HUES64 (cell line): ENCODE results near the gene GBF1.

Experiments used
- H3K27ac ChIP-seq: 2 replicates; pipeline ENCODE4 v1.7.0; 2013; ENCODE audit warnings: low read depth, low read length, inconsistent platforms
- H3K27me3 ChIP-seq: 2 replicates; pipeline ENCODE4 v1.6.1; 2013; ENCODE audit warnings: mild to moderate bottlenecking, low read length; ENCODE audit not compliant: insufficient read depth
- H3K36me3 ChIP-seq: 2 replicates; pipeline ENCODE4 v1.6.1; 2013; ENCODE audit warnings: mild to moderate bottlenecking, low read length; ENCODE audit not compliant: insufficient read depth
- H3K4me1 ChIP-seq: 2 replicates; pipeline ENCODE4 v1.6.1; 2013; ENCODE audit warnings: mild to moderate bottlenecking, low read length, moderate library complexity; ENCODE audit not compliant: insufficient read depth
- H3K4me3 ChIP-seq: 2 replicates; pipeline ENCODE4 v1.5.1; 2013; ENCODE audit warnings: mild to moderate bottlenecking, low read length, moderate library complexity
- H3K9ac ChIP-seq: 2 replicates; pipeline ENCODE4 v1.6.1; 2013; ENCODE audit warnings: mild to moderate bottlenecking, low read depth, low read length
- H3K9me3 ChIP-seq: 2 replicates; pipeline ENCODE4 v1.6.1; 2013; ENCODE audit warnings: low read depth, low read length; ENCODE audit not compliant: insufficient read depth
- WGBS: fragments of 150-250, 120-280 bp; methylation state at CpG from one replicate; pipeline ENCODE4 v1.1.7; 2013; ENCODE audit warnings: missing lambda C conversion rate; 5-methylcytosine and 5-hydroxymethylcytosine counted together

The GBF1 gene

DNA sequence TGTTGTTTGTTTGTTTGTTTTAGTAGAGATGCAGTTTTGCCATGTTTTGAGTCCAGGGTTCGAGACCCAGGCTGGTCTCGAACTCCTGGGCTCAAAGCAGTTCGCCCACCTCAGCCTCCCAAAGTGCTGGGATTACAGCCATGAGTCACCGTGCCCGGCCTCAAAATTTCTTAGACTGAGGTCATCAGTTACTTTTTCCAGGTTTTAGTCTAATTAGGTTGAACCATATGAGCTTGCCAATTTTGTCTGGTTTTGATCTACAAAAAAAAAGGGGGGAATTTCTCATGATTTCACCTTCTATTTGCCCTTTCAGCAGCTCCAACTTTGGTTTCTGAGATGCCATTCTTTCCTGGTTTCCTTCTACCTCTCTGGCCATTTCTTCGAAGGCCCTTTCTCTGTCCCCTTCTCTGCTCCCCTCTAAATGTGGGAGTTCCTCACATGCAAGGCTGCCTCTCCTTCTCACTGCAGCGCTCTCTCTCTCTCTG is 181.5 kb downstream of the GBF1 start:
- H3K27ac ChIP-seq = no peak overlapping the region
- H3K9me3 ChIP-seq = no peaks in the 10 kb centered on the region
- H3K36me3 ChIP-seq = peaks cover 17% of the 10 kb centered on the region
- H3K4me1 ChIP-seq = peaks cover 10% of the 10 kb centered on the region
- H3K4me3 ChIP-seq = no peak overlapping the region
- H3K9ac ChIP-seq = no peak overlapping the region
- H3K27me3 ChIP-seq = peaks cover 8% of the 10 kb centered on the region
- WGBS = 90% methylated on average over 7 of the region's 7 CpGs

DNA sequence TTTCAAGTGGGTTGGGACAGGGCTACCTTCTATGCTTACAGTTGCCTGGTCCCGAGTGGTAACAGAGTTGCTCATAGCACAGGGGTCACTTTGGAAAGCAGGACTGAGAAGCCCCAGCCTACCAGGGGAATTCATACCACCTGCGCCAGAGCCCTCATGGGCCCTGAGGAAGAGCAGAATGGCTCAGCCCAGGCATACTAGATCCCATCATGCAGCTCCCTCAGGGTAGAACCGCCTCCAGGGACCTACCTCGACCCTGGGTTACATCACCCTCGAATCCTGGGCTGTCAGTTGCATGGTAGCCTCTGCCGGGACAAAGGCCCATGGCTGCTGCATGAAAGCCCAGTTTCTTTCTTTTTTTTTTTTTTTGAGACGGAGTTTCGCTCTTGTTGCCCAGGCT is 184.1 kb downstream of the GBF1 start:
- Histone ChIP-seq H3K27ac (no peak overlapping the region), H3K4me1 (peaks cover 4% of the 10 kb centered on the region; the same call in 1 of the 2 replicates), H3K9me3 (no peaks in the 10 kb centered on the region), H3K27me3 (peaks cover 16% of the 10 kb centered on the region), H3K9ac (no peak overlapping the region), H3K36me3 (peaks cover 2% of the 10 kb centered on the region; the same call in 1 of the 2 replicates), H3K4me3 (no peak overlapping the region)
- 86% methylated on average over 8 of the region's 8 CpGs for WGBS

DNA sequence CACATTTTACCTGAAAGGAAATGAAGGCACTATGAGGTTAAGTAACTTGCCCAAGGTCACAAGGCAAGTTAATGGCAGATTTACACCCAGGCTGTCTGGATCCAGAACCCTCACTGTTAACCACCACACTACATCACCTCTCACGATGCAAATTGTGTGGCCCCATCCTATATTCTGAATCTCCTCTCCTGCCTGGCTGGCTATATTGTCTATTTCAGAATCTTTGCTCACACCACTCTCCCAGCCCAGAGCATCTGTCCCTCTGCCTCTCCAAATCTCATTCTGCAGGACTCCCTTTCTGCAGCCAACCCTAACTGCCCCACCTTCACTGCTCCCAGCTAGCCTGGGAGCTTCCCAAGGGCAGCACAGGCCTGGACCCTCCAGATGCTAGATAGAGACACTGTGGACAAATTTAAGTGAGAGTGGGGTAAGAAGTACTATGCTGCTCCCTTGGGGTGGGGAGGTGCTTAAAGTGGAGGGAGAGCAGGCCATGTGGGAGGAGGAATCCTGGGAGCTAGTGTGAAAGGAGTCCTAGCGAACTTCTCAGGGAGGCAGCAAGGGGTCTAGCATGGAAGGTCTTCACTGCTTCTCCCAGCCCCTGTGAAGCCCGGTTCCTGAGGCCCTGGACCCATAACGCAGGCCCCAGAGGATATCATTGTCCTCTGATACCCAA is 186.3 kb downstream of the GBF1 start:
- 34% methylated on average over 4 of the region's 4 CpGs for WGBS
- Histone ChIP-seq H3K9ac (peak overlapping the region; percentile 80), H3K4me3 (peak overlapping the region; percentile 86), H3K27ac (peak overlapping the region; percentile 73), H3K27me3 (peaks cover 36% of the 10 kb centered on the region), H3K36me3 (no peaks in the 10 kb centered on the region), H3K9me3 (no peaks in the 10 kb centered on the region), H3K4me1 (peaks cover 10% of the 10 kb centered on the region; the same call in 1 of the 2 replicates)
